Renal pelvis (tissue), 4 donors: ENCODE results near the gene GUCY1A1. TPM values are rescaled to one million over a fixed set of nuclear protein-coding genes. Genes with fewer than 3 reads are reported as not detected.
A peak's percentile ranks its signal among the peaks of the same experiment; 100 is the strongest.

ENCODE experiments used
- DNase-seq: peaks from one replicate; pipeline ENCODE4 v3.0.0-alpha.2; 2013
- polyA plus RNA-seq, 3 donors: library from polyadenylated mRNA; unstranded; fragments of 120-200 nt; gene quantifications; one replicate each; pipeline ENCODE4 v1.2.1, GENCODE V29; 2013; ENCODE audit not compliant: insufficient read length in 3 of 3

Gene GUCY1A1
- polyA plus RNA-seq, 3 donors: 60.0 to 84.8 (median 71.0) TPM

- no peak for DNase-seq
These were observed 20.8 kb downstream of the GUCY1A1 start for GRCh38 chr4:155687380-155687982.

GRCh38 chr4:155688211-155688610, 21.6 kb downstream of the GUCY1A1 start:
- no peak for DNase-seq

- no peak for DNase-seq
These were observed 22.2 kb downstream of the GUCY1A1 start for GRCh38 chr4:155688860-155689259.

GRCh38 chr4:155690044-155690837, 23.6 kb downstream of the GUCY1A1 start:
- DNase-seq: no peak

GRCh38 chr4:155692361-155692760, 25.7 kb downstream of the GUCY1A1 start:
- no peak for DNase-seq

- no peak for DNase-seq
These were observed 26.5 kb downstream of the GUCY1A1 start for GRCh38 chr4:155693015-155693663.

GRCh38 chr4:155694100-155694785, 27.6 kb downstream of the GUCY1A1 start:
- no peak for DNase-seq

- no peak for DNase-seq
These were observed 29.6 kb downstream of the GUCY1A1 start for GRCh38 chr4:155696226-155696625.

- no peak for DNase-seq
These were observed 30.1 kb downstream of the GUCY1A1 start for GRCh38 chr4:155696726-155697125.

GRCh38 chr4:155701827-155702226, 35.2 kb downstream of the GUCY1A1 start:
- DNase-seq: no peak

- DNase-seq: no peak
These were observed 37.0 kb downstream of the GUCY1A1 start for GRCh38 chr4:155703486-155704247.

GRCh38 chr4:155704841-155705404, 38.3 kb downstream of the GUCY1A1 start:
- DNase-seq: no peak

GRCh38 chr4:155705664-155706063, 39.0 kb downstream of the GUCY1A1 start:
- DNase-seq: peak; percentile 76

- no peak for DNase-seq
These were observed 39.5 kb downstream of the GUCY1A1 start for GRCh38 chr4:155706147-155706546.

- no peak for DNase-seq
These were observed 40.6 kb downstream of the GUCY1A1 start for GRCh38 chr4:155707251-155707650.

GRCh38 chr4:155708782-155709181, 42.1 kb downstream of the GUCY1A1 start:
- no peak for DNase-seq

GRCh38 chr4:155709918-155710317, 43.3 kb downstream of the GUCY1A1 start:
- no peak for DNase-seq

GRCh38 chr4:155711556-155711955, 44.9 kb downstream of the GUCY1A1 start:
- DNase-seq: no peak

- no peak for DNase-seq
These were observed 46.2 kb downstream of the GUCY1A1 start for GRCh38 chr4:155712846-155713245.

GRCh38 chr4:155713911-155714310, 47.3 kb downstream of the GUCY1A1 start:
- DNase-seq: no peak

- no peak for DNase-seq
These were observed 55.7 kb downstream of the GUCY1A1 start for GRCh38 chr4:155722336-155722735.
